Ureter (tissue), 1 donor: ENCODE results near the gene KCNA2. TPM values are rescaled to one million over a fixed set of nuclear protein-coding genes. Genes with fewer than 3 reads are reported as not detected.

Source experiments
- DNase-seq: peaks from one replicate; pipeline ENCODE4 v3.0.0-alpha.2; 2020; ENCODE audit warnings: low spot score
- total RNA-seq: library from RNA; stranded (reverse); gene quantifications from one replicate; pipeline ENCODE4 v1.2.4, GENCODE V29; 2023
- donor health status: DM: yes; HTN: yes; CAD: no.

KCNA2 gene
- total RNA-seq, 1 donor from 2014 or later = 2.6 TPM

- DNase-seq = no peak
These were observed 3.7 kb downstream of the KCNA2 start for GRCh38 chr1:110602466-110602865.

GRCh38 chr1:110601332-110601731 is 4.8 kb downstream of the KCNA2 start:
- no peak for DNase-seq

- DNase-seq = no peak
These were observed 5.4 kb downstream of the KCNA2 start for GRCh38 chr1:110600716-110601115.

GRCh38 chr1:110597966-110598365 is 8.2 kb downstream of the KCNA2 start:
- no peak for DNase-seq

GRCh38 chr1:110596312-110596711 is 9.8 kb downstream of the KCNA2 start:
- no peak for DNase-seq

- no peak for DNase-seq
These were observed 10.8 kb downstream of the KCNA2 start for GRCh38 chr1:110595353-110595710.

GRCh38 chr1:110594456-110595352 is 11.5 kb downstream of the KCNA2 start:
- DNase-seq = no peak

GRCh38 chr1:110593902-110594301 is 12.3 kb downstream of the KCNA2 start:
- DNase-seq = no peak

GRCh38 chr1:110591956-110592355 is 14.2 kb downstream of the KCNA2 start:
- DNase-seq = no peak

- no peak for DNase-seq
These were observed 17.2 kb downstream of the KCNA2 start for GRCh38 chr1:110588991-110589390.

GRCh38 chr1:110588486-110588885 is 17.7 kb downstream of the KCNA2 start:
- no peak for DNase-seq

GRCh38 chr1:110587906-110588305 is 18.3 kb downstream of the KCNA2 start:
- no peak for DNase-seq

- no peak for DNase-seq
These were observed 20.7 kb downstream of the KCNA2 start for GRCh38 chr1:110585481-110585880.

- no peak for DNase-seq
These were observed 22.1 kb downstream of the KCNA2 start for GRCh38 chr1:110584045-110584444.

- DNase-seq = no peak
These were observed 22.7 kb downstream of the KCNA2 start for GRCh38 chr1:110583505-110583904.

- no peak for DNase-seq
These were observed 23.8 kb downstream of the KCNA2 start for GRCh38 chr1:110582378-110582777.

- no peak for DNase-seq
These were observed 24.4 kb downstream of the KCNA2 start for GRCh38 chr1:110581682-110582145.

- no peak for DNase-seq
These were observed 25.9 kb downstream of the KCNA2 start for GRCh38 chr1:110580244-110580643.

GRCh38 chr1:110579460-110579859 is 26.7 kb downstream of the KCNA2 start:
- no peak for DNase-seq

GRCh38 chr1:110576441-110576840 is 29.7 kb downstream of the KCNA2 start:
- no peak for DNase-seq

- DNase-seq = no peak
These were observed 32.8 kb downstream of the KCNA2 start for GRCh38 chr1:110573314-110573713.

- no peak for DNase-seq
These were observed 33.4 kb downstream of the KCNA2 start for GRCh38 chr1:110572751-110573150.

GRCh38 chr1:110570901-110571300 is 35.3 kb downstream of the KCNA2 start:
- no peak for DNase-seq

- no peak for DNase-seq
These were observed 35.9 kb downstream of the KCNA2 start for GRCh38 chr1:110570307-110570706.
